Thoracic aorta (tissue), 2 donors: ENCODE data around the gene KRT32. TPM values are rescaled to one million over a fixed set of nuclear protein-coding genes. Genes with fewer than 3 reads are reported as not detected.
"Not testable (repeated sequence)": the region's sequence is repeated elsewhere in the genome, so short reads cannot be mapped to it uniquely, and the experiment has no call there.

Source experiments
- ATAC-seq: fragments of 150-250 bp; one replicate; pipeline ENCODE4 v1.8.0; 2017; ENCODE audit warnings: low read depth; ENCODE audit not compliant: insufficient number of reproducible peaks, low FRiP score
- DNase-seq: peaks from one replicate; pipeline ENCODE4 v3.0.0-alpha.2; 2020; ENCODE audit warnings: low spot score
- H3K27ac ChIP-seq, 2 donors: fragments of 200-600 bp; sonication (generic); 1 replicate in 1 of 2; 2 replicates in 1 of 2; pipeline ENCODE4 v1.5.1; 2016; ENCODE audit warnings: mild to moderate bottlenecking in 2 of 2, moderate library complexity in 2 of 2
- H3K27me3 ChIP-seq: fragments of 200-600 bp; sonication (generic); replicated peaks from 2 replicates; pipeline ENCODE4 v1.6.0; 2016; ENCODE audit warnings: mild to moderate bottlenecking; ENCODE audit not compliant: insufficient read depth
- H3K36me3 ChIP-seq: fragments of 200-600 bp; sonication (generic); one replicate; pipeline ENCODE4 v1.5.1; 2016
- H3K4me1 ChIP-seq, 2 donors: fragments of 200-600 bp; sonication (generic); 1 replicate in 1 of 2; 2 replicates in 1 of 2; pipeline versions ENCODE4 v1.5.1 to v1.6.0; 2016; ENCODE audit warnings: low read depth in 2 of 2, mild to moderate bottlenecking in 1 of 2; ENCODE audit not compliant: control insufficient read depth in 1 of 2
- H3K4me3 ChIP-seq: fragments of 200-600 bp; sonication (generic); 2 replicates; pipeline ENCODE4 v1.5.1; 2016; ENCODE audit warnings: mild to moderate bottlenecking
- H3K9me3 ChIP-seq: fragments of 200-600 bp; sonication (generic); 2 replicates; pipeline ENCODE4 v1.5.1; 2016
- CTCF ChIP-seq: fragments of 200-600 bp; sonication (generic); IDR thresholded peaks from one replicate; pipeline ENCODE4 v1.5.1; 2019; ENCODE audit warnings: antibody characterized with exemption
- total RNA-seq, 2 donors: library from RNA; depleted of rRNA; stranded (reverse); fragments of >200 nt; gene quantifications; one replicate each; pipeline versions ENCODE4 v1.1.0 to v1.2.3, GENCODE V29; 2016

Gene KRT32
- total RNA-seq, 2 donors from 2014 or later: not detected

DNA sequence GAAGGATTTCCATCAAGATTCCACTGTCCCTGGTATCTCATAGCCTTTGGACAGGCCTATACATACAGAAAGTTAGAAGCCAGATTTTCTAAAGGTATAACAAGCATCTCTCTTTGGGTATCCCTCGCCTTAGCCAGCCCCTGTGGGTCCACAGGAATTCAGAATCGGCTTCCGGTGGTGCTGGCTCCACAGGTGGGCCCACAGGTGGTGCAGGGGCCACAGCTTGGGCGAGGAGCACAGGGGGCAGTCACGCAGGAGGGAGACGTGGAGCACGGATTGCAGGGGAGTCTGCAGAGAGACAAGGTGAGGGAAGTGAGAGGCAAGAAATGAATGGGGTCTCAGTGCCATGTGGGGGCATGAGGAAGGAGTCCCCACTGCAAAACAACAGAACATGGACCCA is 29.9 kb downstream of the KRT32 start:
- no peak for DNase-seq
- Histone ChIP-seq H3K27me3 (no peaks in the 10 kb centered on the region), H3K4me3 (no peak overlapping the region), H3K9me3 (no peaks in the 10 kb centered on the region), H3K4me1 (no peaks in the 10 kb centered on the region), H3K36me3 (no peaks in the 10 kb centered on the region), H3K27ac (no peak overlapping the region)
- TF ChIP-seq CTCF: no peak
- ATAC-seq: no peak

- no peak for ATAC-seq
- no peak for TF ChIP-seq CTCF
- H3K36me3 ChIP-seq: no peaks in the 10 kb centered on the region
These were observed 32.8 kb downstream of the KRT32 start for GRCh38 chr17:41434415-41434814.

GRCh38 chr17:41434005-41434404 is 33.2 kb downstream of the KRT32 start:
- no peak for ATAC-seq

More at GRCh38 chr17:41434415-41434814, 32.8 kb downstream of the KRT32 start:
- Histone ChIP-seq H3K4me3 (no peak overlapping the region), H3K27ac (no peak overlapping the region), H3K9me3 (no peaks in the 10 kb centered on the region), H3K27me3 (no peaks in the 10 kb centered on the region), H3K4me1 (no peaks in the 10 kb centered on the region)
- DNase-seq: no peak

DNA sequence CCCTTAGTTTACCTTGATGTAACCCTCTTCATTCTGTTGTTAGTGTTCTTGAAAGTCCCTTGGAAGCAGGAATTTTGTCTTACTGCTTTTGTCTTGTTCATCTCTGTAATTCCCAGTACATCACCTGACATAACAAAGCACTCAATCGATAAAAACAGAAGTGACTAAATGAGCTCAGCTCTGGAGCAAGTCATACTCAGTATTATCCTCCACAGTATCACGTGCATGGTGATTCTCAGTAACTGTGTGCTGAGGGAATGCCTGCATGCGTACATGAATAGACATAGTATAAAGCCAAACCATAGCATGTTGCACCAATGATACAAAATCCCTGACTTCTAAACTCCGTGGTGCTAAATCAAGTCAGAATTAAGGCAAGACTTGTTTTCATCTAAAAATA is 33.6 kb downstream of the KRT32 start:
- no peak for ATAC-seq
- Histone ChIP-seq H3K9me3 (no peaks in the 10 kb centered on the region), H3K27me3 (no peaks in the 10 kb centered on the region), H3K36me3 (no peaks in the 10 kb centered on the region), H3K4me3 (no peak overlapping the region), H3K4me1 (no peaks in the 10 kb centered on the region), H3K27ac (no peak overlapping the region)
- no peak for DNase-seq
- TF ChIP-seq CTCF: no peak

More at GRCh38 chr17:41434005-41434404, 33.2 kb downstream of the KRT32 start:
- no peak for DNase-seq
- no peak for TF ChIP-seq CTCF
- Histone ChIP-seq H3K27me3 (no peaks in the 10 kb centered on the region), H3K4me1 (no peaks in the 10 kb centered on the region), H3K9me3 (no peaks in the 10 kb centered on the region), H3K4me3 (no peak overlapping the region), H3K36me3 (no peaks in the 10 kb centered on the region), H3K27ac (no peak overlapping the region)

DNA sequence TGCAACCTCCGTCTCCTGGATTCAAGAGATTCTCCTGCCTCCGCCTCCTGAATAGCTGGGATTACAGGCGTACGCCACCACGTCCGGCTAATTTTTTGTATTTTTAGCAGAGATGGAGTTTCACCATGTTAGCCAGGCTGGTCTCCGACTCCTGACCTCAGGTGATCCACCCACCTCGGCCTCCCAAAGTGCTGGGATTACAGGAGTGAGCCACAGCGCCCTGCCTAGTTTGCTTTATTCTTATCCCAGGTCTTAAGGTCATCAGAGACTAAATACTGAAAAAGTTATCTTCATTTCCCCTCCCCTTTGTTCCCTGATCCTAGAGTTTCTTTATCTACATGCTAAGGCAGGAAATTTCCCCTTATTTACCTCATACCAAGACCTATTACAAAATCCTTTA is 36.8 kb downstream of the KRT32 start:
- not testable (repeated sequence) for H3K27ac ChIP-seq, H3K36me3 ChIP-seq, DNase-seq, H3K4me3 ChIP-seq, H3K9me3 ChIP-seq, H3K27me3 ChIP-seq, ATAC-seq, H3K4me1 ChIP-seq

GRCh38 chr17:41429667-41430066 is 37.5 kb downstream of the KRT32 start:
- no peaks in the 10 kb centered on the region for H3K4me1 ChIP-seq
- no peak for DNase-seq
- H3K9me3 ChIP-seq: no peaks in the 10 kb centered on the region
- H3K27me3 ChIP-seq: no peaks in the 10 kb centered on the region
- no peak overlapping the region for H3K27ac ChIP-seq
- no peak overlapping the region for H3K4me3 ChIP-seq
- H3K36me3 ChIP-seq: no peaks in the 10 kb centered on the region
- no peak for ATAC-seq
- no peak for TF ChIP-seq CTCF
